Uterus (tissue), 2 donors: Measurements from ENCODE around the gene TIGD3.

Experiments used
- POLR2A ChIP-seq, 2 donors: fragments of 450-650 bp; IDR thresholded peaks; one replicate each; pipeline ENCODE4 v1.6.1; 2016; ENCODE audit warnings: antibody characterized with exemption in 2 of 2, mild to moderate bottlenecking in 1 of 2, moderate library complexity in 1 of 2
- TF ChIP-seq, protein P1 (sequence below), 4 experiments: fragments of 200-600 bp in 2 of 4; fragments of 450-650 bp in 2 of 4; sonication (generic) in 2 of 4; IDR thresholded peaks; one replicate each; pipeline ENCODE4 v1.5.1; 2016 to 2019; ENCODE audit warnings: antibody characterized with exemption in 4 of 4, mild to moderate bottlenecking in 2 of 4, moderate library complexity in 1 of 4

GRCh38 chr11:65317025-65317786 is 37.3 kb upstream of the TIGD3 start:
- TF ChIP-seq, protein P1, sequence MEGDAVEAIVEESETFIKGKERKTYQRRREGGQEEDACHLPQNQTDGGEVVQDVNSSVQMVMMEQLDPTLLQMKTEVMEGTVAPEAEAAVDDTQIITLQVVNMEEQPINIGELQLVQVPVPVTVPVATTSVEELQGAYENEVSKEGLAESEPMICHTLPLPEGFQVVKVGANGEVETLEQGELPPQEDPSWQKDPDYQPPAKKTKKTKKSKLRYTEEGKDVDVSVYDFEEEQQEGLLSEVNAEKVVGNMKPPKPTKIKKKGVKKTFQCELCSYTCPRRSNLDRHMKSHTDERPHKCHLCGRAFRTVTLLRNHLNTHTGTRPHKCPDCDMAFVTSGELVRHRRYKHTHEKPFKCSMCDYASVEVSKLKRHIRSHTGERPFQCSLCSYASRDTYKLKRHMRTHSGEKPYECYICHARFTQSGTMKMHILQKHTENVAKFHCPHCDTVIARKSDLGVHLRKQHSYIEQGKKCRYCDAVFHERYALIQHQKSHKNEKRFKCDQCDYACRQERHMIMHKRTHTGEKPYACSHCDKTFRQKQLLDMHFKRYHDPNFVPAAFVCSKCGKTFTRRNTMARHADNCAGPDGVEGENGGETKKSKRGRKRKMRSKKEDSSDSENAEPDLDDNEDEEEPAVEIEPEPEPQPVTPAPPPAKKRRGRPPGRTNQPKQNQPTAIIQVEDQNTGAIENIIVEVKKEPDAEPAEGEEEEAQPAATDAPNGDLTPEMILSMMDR (IDR thresholded peaks at IDR 0.05), result no peak
- TF ChIP-seq POLR2A (IDR thresholded peaks at IDR 0.05), result no peak
